Purkinje cell (primary cell): ENCODE results near the gene MANEA. TPM values are rescaled to one million over a fixed set of nuclear protein-coding genes. Genes with fewer than 3 reads are reported as not detected.

ENCODE experiments used
- polyA plus RNA-seq: library from polyadenylated mRNA; unstranded; fragments of >200 nt; fragmentation: Nextera tagmentation; gene quantifications from 2 replicates; pipeline ENCODE4 v1.2.1, GENCODE V29; 2014

The MANEA gene, protein sequence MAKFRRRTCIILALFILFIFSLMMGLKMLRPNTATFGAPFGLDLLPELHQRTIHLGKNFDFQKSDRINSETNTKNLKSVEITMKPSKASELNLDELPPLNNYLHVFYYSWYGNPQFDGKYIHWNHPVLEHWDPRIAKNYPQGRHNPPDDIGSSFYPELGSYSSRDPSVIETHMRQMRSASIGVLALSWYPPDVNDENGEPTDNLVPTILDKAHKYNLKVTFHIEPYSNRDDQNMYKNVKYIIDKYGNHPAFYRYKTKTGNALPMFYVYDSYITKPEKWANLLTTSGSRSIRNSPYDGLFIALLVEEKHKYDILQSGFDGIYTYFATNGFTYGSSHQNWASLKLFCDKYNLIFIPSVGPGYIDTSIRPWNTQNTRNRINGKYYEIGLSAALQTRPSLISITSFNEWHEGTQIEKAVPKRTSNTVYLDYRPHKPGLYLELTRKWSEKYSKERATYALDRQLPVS
- 30.9 and 38.3 TPM in 2 replicates for polyA plus RNA-seq

DNA sequence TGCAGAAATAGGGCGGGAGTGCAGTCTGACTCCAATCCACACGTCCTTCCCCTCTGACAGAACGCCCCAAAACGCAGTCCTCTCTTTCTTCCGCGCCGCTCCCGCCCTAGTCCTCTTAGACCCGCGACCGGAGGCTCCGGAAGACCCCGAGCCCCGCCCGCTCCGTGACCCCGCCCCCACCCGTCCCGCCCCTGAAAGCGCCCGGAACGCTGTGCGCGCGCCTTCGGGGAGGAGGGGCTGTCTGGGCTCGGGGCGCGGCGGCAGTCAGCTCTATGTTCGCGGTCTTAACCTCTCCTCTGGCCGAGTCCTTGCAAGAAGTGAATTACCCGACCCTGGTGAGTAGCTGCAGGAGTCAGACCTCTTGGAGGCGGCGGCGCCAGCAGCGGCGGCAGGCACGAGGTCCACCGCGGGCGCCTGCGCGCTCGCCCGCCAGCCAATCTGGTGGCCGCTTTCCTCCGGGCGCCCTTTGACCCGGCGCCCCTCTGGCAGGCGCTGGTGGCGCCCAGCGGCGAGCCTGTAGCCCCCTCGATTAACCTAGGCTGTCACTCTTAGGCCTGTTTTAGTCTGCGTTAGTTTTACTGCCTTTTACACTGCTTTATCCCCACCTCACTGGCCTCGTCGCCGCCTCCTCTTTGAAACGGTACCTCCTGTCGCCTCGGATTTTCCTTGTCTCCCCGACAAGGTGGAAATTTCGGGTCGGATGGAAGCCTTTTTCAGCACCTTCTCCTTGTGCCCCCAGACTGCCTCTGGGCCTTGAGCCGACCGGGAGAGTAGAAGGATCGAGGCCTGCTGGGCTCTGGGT is at the start of gene MANEA:
TSS of gene MANEA (plus strand) at position 232 of the 802 bp plus-strand sequence. CDS start 8,905 bp downstream, outside the sequence.

